HCT116 (cell line): ENCODE results near the gene CHST12.

Source experiments
- ATF3 ChIP-seq: IDR thresholded peaks from 2 replicates; pipeline ENCODE4 v1.6.1; 2012
- CTCF ChIP-seq, 3 experiments: fragments of 200-600 bp in 1 of 3; sonication (generic) in 1 of 3; IDR thresholded peaks in 2 of 3; conservative IDR thresholded peaks in 1 of 3; 2 replicates each; pipeline ENCODE4 v1.5.1; 2012 to 2017; ENCODE audit warnings: low read depth in 2 of 3, low read length in 2 of 3, antibody characterized with exemption in 1 of 3, borderline replicate concordance in 1 of 3, control low read depth in 1 of 3, mild to moderate bottlenecking in 1 of 3, mixed read lengths in 1 of 3, mixed run types in 1 of 3, moderate library complexity in 1 of 3; ENCODE audit not compliant: insufficient read depth in 1 of 3
- POLR2AphosphoS5 ChIP-seq: IDR thresholded peaks from 2 replicates; pipeline ENCODE4 v1.6.1; 2011; ENCODE audit warnings: mild to moderate bottlenecking, low read depth, low read length, moderate library complexity
- REST ChIP-seq: IDR thresholded peaks from 2 replicates; pipeline ENCODE4 v1.6.1; 2012; ENCODE audit warnings: low read depth

GRCh38 chr7:2393706-2394105 lies 9.7 kb upstream of the CHST12 start:
- TF ChIP-seq POLR2AphosphoS5 (no peak), CTCF (IDR thresholded peaks at IDR 0.05 in 2 of 3, conservative IDR thresholded peaks at IDR 0.05 in 1 of 3; ENCODE audit: borderline replicate concordance in 1 of 3, insufficient read depth in 1 of 3, low read depth in 2 of 3, low read length in 2 of 3) (no peak), ATF3 (no peak), REST (no peak)
